ENCODE data around the gene TPRX1. TPM values are rescaled to one million over a fixed set of nuclear protein-coding genes. Genes with fewer than 3 reads are reported as not detected.

Gene TPRX1
- total and polyA plus RNA-seq, 9 of the 15 experiments (the other 6 are each of a cell fraction or from before 2014, with no cell fraction given): not detected

DNA sequence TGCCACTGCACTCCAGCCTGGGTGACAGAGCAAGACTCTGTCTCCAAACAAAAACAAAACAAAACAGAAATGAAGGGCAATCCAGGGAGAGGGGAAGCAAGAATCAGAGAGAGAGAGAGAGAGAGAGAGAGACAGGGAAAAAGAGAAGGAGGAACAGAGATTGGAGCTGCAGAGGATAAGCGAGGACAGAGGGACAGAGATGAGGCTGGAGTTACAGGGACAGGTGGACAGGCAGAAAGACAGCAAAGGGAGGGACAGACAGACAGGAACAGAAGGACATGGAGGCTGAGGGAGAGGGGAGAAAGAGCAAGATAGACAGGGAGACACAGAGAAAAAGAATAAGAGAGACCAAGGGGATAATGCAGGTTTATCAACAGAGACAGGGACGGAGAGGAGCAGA, 16.1 kb upstream of the TPRX1 start:
- FAIRE-seq (no peak), DNase-seq (ENCODE audit: extremely low read depth in 1 of 4, low spot score in 3 of 4) (no peak), ATAC-seq (no peak)
- Histone ChIP-seq H2AFZ (ENCODE audit: low read depth, low read length) (no peak overlapping the region), H3K9ac (ENCODE audit: insufficient read depth in 1 of 2, low read depth in 2 of 2, low read length in 2 of 2) (no peak overlapping the region), H3K9me3 (replicated peaks; ENCODE audit: control insufficient read depth, insufficient read depth, low read depth, low read length) (no peaks in the 10 kb centered on the region), H4K20me1 (replicated peaks; ENCODE audit: control insufficient read depth, insufficient read depth, low read length) (no peaks in the 10 kb centered on the region), H3K36me3 (ENCODE audit: control insufficient read depth, insufficient read depth, low read length) (no peaks in the 10 kb centered on the region), H3K79me2 (ENCODE audit: control insufficient read depth, insufficient read depth, low read length) (no peaks in the 10 kb centered on the region), H3K27ac (ENCODE audit: extremely low read depth, low read depth, low read length) (no peak overlapping the region), H3K27me3 (ENCODE audit: control insufficient read depth in 2 of 2, insufficient read depth in 2 of 2, low read length in 2 of 2) (peaks cover 13 to 67% of the 10 kb centered on the region in 2 experiments; a peak in 4 of 5 replicates), H3K4me1 (replicated peaks in 1 of 2; ENCODE audit: control insufficient read depth in 2 of 2, insufficient read depth in 2 of 2, low read length in 2 of 2) (peaks cover 0 to 3% of the 10 kb centered on the region in 2 experiments; a peak in 1 of 5 replicates), H3K4me2 (ENCODE audit: insufficient read depth, low read length) (no peak overlapping the region), H3K4me3 (no peak overlapping the region), H3K9me1 (ENCODE audit: control insufficient read depth, insufficient read depth, low read length) (no peaks in the 10 kb centered on the region)
- in situ Hi-C loops (cut with MboI) (no loop called here), intact Hi-C loops (cut with micrococcal nuclease) (no loop called here)
- TF ChIP-seq, protein P1, sequence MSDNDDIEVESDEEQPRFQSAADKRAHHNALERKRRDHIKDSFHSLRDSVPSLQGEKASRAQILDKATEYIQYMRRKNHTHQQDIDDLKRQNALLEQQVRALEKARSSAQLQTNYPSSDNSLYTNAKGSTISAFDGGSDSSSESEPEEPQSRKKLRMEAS (CRISPR knock-in tag; IDR thresholded peaks at IDR 0.05): no peak
- no peak for TF ChIP-seq LARP7 (IDR thresholded peaks at IDR 0.05)
- no peak for TF ChIP-seq PURB (CRISPR knock-in tag; IDR thresholded peaks at IDR 0.05; ENCODE audit: low read depth)
- TF ChIP-seq, protein P2, sequence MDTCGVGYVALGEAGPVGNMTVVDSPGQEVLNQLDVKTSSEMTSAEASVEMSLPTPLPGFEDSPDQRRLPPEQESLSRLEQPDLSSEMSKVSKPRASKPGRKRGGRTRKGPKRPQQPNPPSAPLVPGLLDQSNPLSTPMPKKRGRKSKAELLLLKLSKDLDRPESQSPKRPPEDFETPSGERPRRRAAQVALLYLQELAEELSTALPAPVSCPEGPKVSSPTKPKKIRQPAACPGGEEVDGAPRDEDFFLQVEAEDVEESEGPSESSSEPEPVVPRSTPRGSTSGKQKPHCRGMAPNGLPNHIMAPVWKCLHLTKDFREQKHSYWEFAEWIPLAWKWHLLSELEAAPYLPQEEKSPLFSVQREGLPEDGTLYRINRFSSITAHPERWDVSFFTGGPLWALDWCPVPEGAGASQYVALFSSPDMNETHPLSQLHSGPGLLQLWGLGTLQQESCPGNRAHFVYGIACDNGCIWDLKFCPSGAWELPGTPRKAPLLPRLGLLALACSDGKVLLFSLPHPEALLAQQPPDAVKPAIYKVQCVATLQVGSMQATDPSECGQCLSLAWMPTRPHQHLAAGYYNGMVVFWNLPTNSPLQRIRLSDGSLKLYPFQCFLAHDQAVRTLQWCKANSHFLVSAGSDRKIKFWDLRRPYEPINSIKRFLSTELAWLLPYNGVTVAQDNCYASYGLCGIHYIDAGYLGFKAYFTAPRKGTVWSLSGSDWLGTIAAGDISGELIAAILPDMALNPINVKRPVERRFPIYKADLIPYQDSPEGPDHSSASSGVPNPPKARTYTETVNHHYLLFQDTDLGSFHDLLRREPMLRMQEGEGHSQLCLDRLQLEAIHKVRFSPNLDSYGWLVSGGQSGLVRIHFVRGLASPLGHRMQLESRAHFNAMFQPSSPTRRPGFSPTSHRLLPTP (IDR thresholded peaks at IDR 0.05; ENCODE audit: borderline replicate concordance, extremely low read depth, insufficient read length): no peak
- no peak for TF ChIP-seq HMG20A (CRISPR knock-in tag; conservative IDR thresholded peaks at IDR 0.05)
- no peak for TF ChIP-seq SIX5 (IDR thresholded peaks at IDR 0.05; ENCODE audit: borderline replicate concordance in 1 of 2, insufficient read depth in 1 of 2, low read depth in 1 of 2, low read length in 2 of 2)
- no peak for TF ChIP-seq HSF4 (CRISPR knock-in tag; IDR thresholded peaks at IDR 0.05; ENCODE audit: borderline replicate concordance)
- no peak for TF ChIP-seq BRF1 (IDR thresholded peaks at IDR 0.05; ENCODE audit: borderline replicate concordance, extremely low read depth, insufficient read length)
- TF ChIP-seq, protein P3, sequence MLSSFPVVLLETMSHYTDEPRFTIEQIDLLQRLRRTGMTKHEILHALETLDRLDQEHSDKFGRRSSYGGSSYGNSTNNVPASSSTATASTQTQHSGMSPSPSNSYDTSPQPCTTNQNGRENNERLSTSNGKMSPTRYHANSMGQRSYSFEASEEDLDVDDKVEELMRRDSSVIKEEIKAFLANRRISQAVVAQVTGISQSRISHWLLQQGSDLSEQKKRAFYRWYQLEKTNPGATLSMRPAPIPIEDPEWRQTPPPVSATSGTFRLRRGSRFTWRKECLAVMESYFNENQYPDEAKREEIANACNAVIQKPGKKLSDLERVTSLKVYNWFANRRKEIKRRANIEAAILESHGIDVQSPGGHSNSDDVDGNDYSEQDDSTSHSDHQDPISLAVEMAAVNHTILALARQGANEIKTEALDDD (IDR thresholded peaks at IDR 0.05): no peak
- CTCF ChIA-PET (ENCODE audit: low intra/inter-chr PET ratio): no interaction called here
- BruUV-seq (replicated peaks): no TSS peak
- POLR2A ChIA-PET: no interaction called here
- WGBS (ENCODE audit: insufficient coverage, low coverage, missing lambda C conversion rate): 0% methylated on average over 2 of the region's 2 CpGs
